Measurements from ENCODE around the gene TSEN54.

GRCh38 chr17:75511270-75511609, 5.1 kb upstream of the TSEN54 start:
- TF ChIP-seq POLR2A (IDR thresholded peaks at IDR 0.05) (no peak), POLR2AphosphoS5 (IDR thresholded peaks at IDR 0.05) (no peak), EP300 (IDR thresholded peaks at IDR 0.05; ENCODE audit: low read depth) (no peak), CTCF (IDR thresholded peaks at IDR 0.05) (no peak)

Measured in transverse colon (tissue), 4 donors.